Vagina (tissue), 2 donors: ENCODE measurements around the gene COL16A1. TPM values are rescaled to one million over a fixed set of nuclear protein-coding genes. Genes with fewer than 3 reads are reported as not detected.

Experiments used
- DNase-seq, 2 donors: peaks; one replicate each; pipeline ENCODE4 v3.0.0-alpha.2; 2017; ENCODE audit errors: extremely low spot score in 2 of 2
- H3K27ac ChIP-seq: fragments of 200-600 bp; sonication (generic); one replicate; pipeline ENCODE4 v1.5.1; 2019
- H3K27me3 ChIP-seq: fragments of 200-600 bp; sonication (generic); one replicate; pipeline ENCODE4 v1.5.1; 2019
- H3K36me3 ChIP-seq, 2 donors: fragments of 200-600 bp; sonication (generic); one replicate each; pipeline ENCODE4 v1.5.1; 2017 to 2019
- H3K4me1 ChIP-seq: fragments of 200-600 bp; sonication (generic); one replicate; pipeline ENCODE4 v1.5.1; 2019
- H3K4me3 ChIP-seq, 2 donors: fragments of 200-600 bp; sonication (generic); 1 replicate in 1 of 2; 2 replicates in 1 of 2; pipeline ENCODE4 v1.5.1; 2016 to 2019
- H3K9me3 ChIP-seq: fragments of 200-600 bp; sonication (generic); one replicate; pipeline ENCODE4 v1.5.1; 2019
- POLR2A ChIP-seq, 2 donors: fragments of 450-650 bp; IDR thresholded peaks; one replicate each; pipeline ENCODE4 v1.6.1; 2017; ENCODE audit warnings: antibody characterized with exemption in 2 of 2, mild to moderate bottlenecking in 2 of 2, moderate library complexity in 2 of 2
- POLR2AphosphoS5 ChIP-seq, 2 donors: sonication (generic); formaldehyde crosslinking; IDR thresholded peaks; one replicate each; pipeline ENCODE4 v1.9.0; 2017; ENCODE audit warnings: antibody characterized with exemption in 2 of 2, mild to moderate bottlenecking in 2 of 2, low read depth in 1 of 2; ENCODE audit not compliant: insufficient read depth in 1 of 2
- intact Hi-C: fragments of 100-400 bp; cut with DNase I; formaldehyde crosslinking; loops from one replicate; pipeline ENCODE4 v1.15.1; 2023
- total RNA-seq: library from RNA; depleted of rRNA; stranded (reverse); fragments of >200 nt; gene quantifications from one replicate; pipeline ENCODE4 v1.2.3, GENCODE V29; 2016
- TF ChIP-seq, protein P1 (sequence below), 3 experiments: fragments of 450-650 bp in 2 of 3; fragments of 200-600 bp in 1 of 3; sonication (generic) in 1 of 3; IDR thresholded peaks; one replicate each; pipeline ENCODE4 v1.5.1; 2017 to 2019; ENCODE audit warnings: antibody characterized with exemption in 3 of 3, mild to moderate bottlenecking in 2 of 3, moderate library complexity in 2 of 3

Gene COL16A1
- total RNA-seq, 1 donor from 2014 or later: 82.3 TPM

GRCh38 chr1:31706384-31707058, 2.7 kb upstream of the COL16A1 start:
- H3K9me3 ChIP-seq: no peaks in the 10 kb centered on the region
- H3K4me1 ChIP-seq: peaks cover 53% of the 10 kb centered on the region
- TF ChIP-seq POLR2A (IDR thresholded peaks at IDR 0.05) (no peak), POLR2AphosphoS5 (IDR thresholded peaks at IDR 0.05; ENCODE audit: insufficient read depth in 1 of 2, low read depth in 1 of 2) (no peak)
- TF ChIP-seq, protein P1, sequence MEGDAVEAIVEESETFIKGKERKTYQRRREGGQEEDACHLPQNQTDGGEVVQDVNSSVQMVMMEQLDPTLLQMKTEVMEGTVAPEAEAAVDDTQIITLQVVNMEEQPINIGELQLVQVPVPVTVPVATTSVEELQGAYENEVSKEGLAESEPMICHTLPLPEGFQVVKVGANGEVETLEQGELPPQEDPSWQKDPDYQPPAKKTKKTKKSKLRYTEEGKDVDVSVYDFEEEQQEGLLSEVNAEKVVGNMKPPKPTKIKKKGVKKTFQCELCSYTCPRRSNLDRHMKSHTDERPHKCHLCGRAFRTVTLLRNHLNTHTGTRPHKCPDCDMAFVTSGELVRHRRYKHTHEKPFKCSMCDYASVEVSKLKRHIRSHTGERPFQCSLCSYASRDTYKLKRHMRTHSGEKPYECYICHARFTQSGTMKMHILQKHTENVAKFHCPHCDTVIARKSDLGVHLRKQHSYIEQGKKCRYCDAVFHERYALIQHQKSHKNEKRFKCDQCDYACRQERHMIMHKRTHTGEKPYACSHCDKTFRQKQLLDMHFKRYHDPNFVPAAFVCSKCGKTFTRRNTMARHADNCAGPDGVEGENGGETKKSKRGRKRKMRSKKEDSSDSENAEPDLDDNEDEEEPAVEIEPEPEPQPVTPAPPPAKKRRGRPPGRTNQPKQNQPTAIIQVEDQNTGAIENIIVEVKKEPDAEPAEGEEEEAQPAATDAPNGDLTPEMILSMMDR (IDR thresholded peaks at IDR 0.05): no peak
- intact Hi-C loops: loop anchor here (10.0 kb wide), 1 partner anchor 122 kb away; no protein-coding TSS in a partner anchor
- no peak overlapping the region for H3K4me3 ChIP-seq
- H3K27me3 ChIP-seq: no peaks in the 10 kb centered on the region
- no peaks in the 10 kb centered on the region for H3K36me3 ChIP-seq
- no peak for DNase-seq
- H3K27ac ChIP-seq: no peak overlapping the region

DNA sequence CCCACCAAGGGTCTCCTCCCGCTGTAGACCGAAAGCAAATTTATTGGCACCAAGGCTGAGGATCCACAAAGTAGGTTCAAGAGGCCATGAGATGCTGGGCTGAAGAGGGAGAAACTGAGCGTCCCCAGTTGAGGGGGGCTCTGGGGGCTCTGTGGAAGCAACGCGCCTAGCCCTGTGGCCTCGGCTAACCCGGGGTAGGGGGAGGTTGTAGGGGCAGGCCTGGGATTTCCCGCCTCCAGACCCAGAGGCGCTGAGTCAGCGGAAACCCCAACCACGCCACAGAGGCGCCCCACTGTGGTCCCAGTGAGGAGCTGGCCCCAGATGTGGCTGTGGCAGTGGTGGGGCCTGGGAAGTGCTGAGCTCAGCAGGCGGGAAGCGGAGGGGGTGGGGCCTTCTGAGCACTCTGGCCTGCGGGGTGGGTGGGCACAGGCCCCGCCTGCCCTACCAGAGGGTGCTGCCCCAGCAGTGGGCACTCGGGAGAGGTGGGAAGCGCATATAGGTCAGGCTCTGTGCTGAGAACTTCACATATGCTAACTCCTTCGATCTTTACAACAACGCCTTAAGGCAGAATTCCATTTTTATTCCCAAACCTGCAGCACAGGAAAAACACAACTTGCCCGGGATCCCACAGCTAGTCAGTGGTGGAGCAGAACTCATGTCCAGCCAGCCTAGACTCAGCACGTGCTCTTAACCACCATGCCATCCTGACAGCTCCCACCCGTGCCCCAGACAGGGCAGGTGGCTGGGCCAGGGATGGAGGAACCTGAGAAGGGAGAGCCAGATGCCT, 1.5 kb upstream of the COL16A1 start:
- H3K4me3 ChIP-seq: peak overlapping the region in 1 of 2 donors; percentile 51
- intact Hi-C loops: loop anchor here (10.0 kb wide), 1 partner anchor 120 kb away; no protein-coding TSS in a partner anchor
- DNase-seq: no peak
- H3K27me3 ChIP-seq: no peaks in the 10 kb centered on the region
- H3K27ac ChIP-seq: peak overlapping the region; percentile 87
- H3K9me3 ChIP-seq: no peaks in the 10 kb centered on the region
- no peaks in the 10 kb centered on the region for H3K36me3 ChIP-seq
- H3K4me1 ChIP-seq: peaks cover 63% of the 10 kb centered on the region
- peak in 1 of 2 donors; percentile 65 for TF ChIP-seq POLR2AphosphoS5 (IDR thresholded peaks at IDR 0.05; ENCODE audit: insufficient read depth in 1 of 2, low read depth in 1 of 2)
- no peak for TF ChIP-seq POLR2A (IDR thresholded peaks at IDR 0.05)
- TF ChIP-seq, protein P1 (IDR thresholded peaks at IDR 0.05): peak in 2 of 3 experiments; percentile 19 to 22

GRCh38 chr1:31704271-31705079, 658 bp upstream of the COL16A1 start:
- intact Hi-C loops: loop anchor here (5.0 to 10.0 kb wide), 2 partner anchors 37 to 120 kb away; no protein-coding TSS in a partner anchor
- peak overlapping the region; percentile 87 for H3K27ac ChIP-seq
- TF ChIP-seq POLR2AphosphoS5 (IDR thresholded peaks at IDR 0.05; ENCODE audit: insufficient read depth in 1 of 2, low read depth in 1 of 2) (no peak), POLR2A (IDR thresholded peaks at IDR 0.05) (no peak)
- TF ChIP-seq, protein P1 (IDR thresholded peaks at IDR 0.05): no peak
- peak overlapping the region; percentile 51 to 52 for H3K4me3 ChIP-seq
- no peaks in the 10 kb centered on the region for H3K9me3 ChIP-seq
- peaks cover 0 to 2% of the 10 kb centered on the region in 2 donors for H3K36me3 ChIP-seq
- H3K27me3 ChIP-seq: no peaks in the 10 kb centered on the region
- no peak for DNase-seq
- peaks cover 71% of the 10 kb centered on the region for H3K4me1 ChIP-seq

- Histone ChIP-seq H3K27me3 (no peaks in the 10 kb centered on the region), H3K4me3 (peak overlapping the region; percentile 51 to 52), H3K27ac (peak overlapping the region; percentile 87), H3K4me1 (peaks cover 86% of the 10 kb centered on the region), H3K36me3 (peaks cover 0 to 15% of the 10 kb centered on the region in 2 donors), H3K9me3 (no peaks in the 10 kb centered on the region)
- TF ChIP-seq, protein P1 (IDR thresholded peaks at IDR 0.05): no peak
- TF ChIP-seq POLR2AphosphoS5 (IDR thresholded peaks at IDR 0.05; ENCODE audit: insufficient read depth in 1 of 2, low read depth in 1 of 2) (no peak), POLR2A (IDR thresholded peaks at IDR 0.05) (no peak)
- DNase-seq: no peak
- intact Hi-C loops: loop anchor here (5.0 to 10.0 kb wide), 2 partner anchors 36 to 118 kb away; no protein-coding TSS in a partner anchor
Observed at GRCh38 chr1:31702836-31703404, 897 bp downstream of the COL16A1 start.
